Neutrophil (primary cell): ENCODE results near the gene LYZL1.
"Not testable (repeated sequence)": the region's sequence is repeated elsewhere in the genome, so short reads cannot be mapped to it uniquely, and the experiment has no call there.

Experiments used
- H3K27ac ChIP-seq: fragments of 200-600 bp; sonication (generic); 2 replicates; pipeline ENCODE4 v1.5.1; 2016; ENCODE audit warnings: mild to moderate bottlenecking, moderate library complexity
- H3K27me3 ChIP-seq: fragments of 200-600 bp; sonication (generic); 2 replicates; pipeline ENCODE4 v1.6.0; 2016; ENCODE audit warnings: mild to moderate bottlenecking
- H3K36me3 ChIP-seq: fragments of 200-600 bp; sonication (generic); 2 replicates; pipeline ENCODE4 v1.5.1; 2017
- H3K4me1 ChIP-seq, 2 experiments: fragments of 200-600 bp in 1 of 2; sonication (generic) in 1 of 2; 1 replicate in 1 of 2; 2 replicates in 1 of 2; pipeline versions ENCODE4 v1.5.1 to v1.6.1; 2013 to 2016; ENCODE audit warnings: low read depth in 1 of 2, low read length in 1 of 2, mild to moderate bottlenecking in 1 of 2, moderate library complexity in 1 of 2; ENCODE audit not compliant: control insufficient read depth in 1 of 2, insufficient read depth in 1 of 2
- H3K4me3 ChIP-seq, 2 experiments: fragments of 200-600 bp in 1 of 2; sonication (generic) in 1 of 2; 1 replicate in 1 of 2; 2 replicates in 1 of 2; pipeline ENCODE4 v1.5.1; 2013 to 2016; ENCODE audit warnings: low read depth in 1 of 2, low read length in 1 of 2, mild to moderate bottlenecking in 1 of 2, moderate library complexity in 1 of 2
- H3K9me3 ChIP-seq: fragments of 200-600 bp; sonication (generic); 2 replicates; pipeline ENCODE4 v1.5.1; 2016
- CTCF ChIP-seq: fragments of 200-600 bp; sonication (generic); IDR thresholded peaks from 2 replicates; pipeline ENCODE4 v1.5.1; 2016; ENCODE audit warnings: antibody characterized with exemption

Gene LYZL1

GRCh38 chr10:29317423-29318021, 28.7 kb downstream of the LYZL1 start:
- peaks cover 46% of the 10 kb centered on the region for H3K27me3 ChIP-seq
- no peaks in the 10 kb centered on the region for H3K9me3 ChIP-seq
- H3K27ac ChIP-seq, result no peak overlapping the region
- TF ChIP-seq CTCF, result no peak
- no peak overlapping the region for H3K4me3 ChIP-seq
- no peaks in the 10 kb centered on the region for H3K36me3 ChIP-seq
- no peaks in the 10 kb centered on the region for H3K4me1 ChIP-seq

GRCh38 chr10:29318141-29319071, 29.5 kb downstream of the LYZL1 start:
- not testable (repeated sequence) for H3K9me3 ChIP-seq, H3K36me3 ChIP-seq, H3K27ac ChIP-seq, H3K4me1 ChIP-seq, H3K4me3 ChIP-seq
- H3K27me3 ChIP-seq, result peaks cover 54% of the 10 kb centered on the region

- Histone ChIP-seq H3K9me3 (no peaks in the 10 kb centered on the region), H3K27ac (no peak overlapping the region), H3K4me3 (no peak overlapping the region), H3K27me3 (peaks cover 61% of the 10 kb centered on the region), H3K4me1 (no peaks in the 10 kb centered on the region), H3K36me3 (no peaks in the 10 kb centered on the region)
- no peak for TF ChIP-seq CTCF
Measured at GRCh38 chr10:29319205-29319781, 30.4 kb downstream of the LYZL1 start.

- H3K27ac ChIP-seq, H3K4me3 ChIP-seq, H3K36me3 ChIP-seq, H3K4me1 ChIP-seq, H3K9me3 ChIP-seq: not testable (repeated sequence)
- H3K27me3 ChIP-seq, result peaks cover 61% of the 10 kb centered on the region
Measured at GRCh38 chr10:29320680-29321121, 31.8 kb downstream of the LYZL1 start.

GRCh38 chr10:29321656-29322055, 32.8 kb downstream of the LYZL1 start:
- TF ChIP-seq CTCF, result no peak
- Histone ChIP-seq H3K27me3 (peaks cover 61% of the 10 kb centered on the region), H3K4me1 (no peaks in the 10 kb centered on the region)

GRCh38 chr10:29322918-29323317, 34.0 kb downstream of the LYZL1 start:
- no peaks in the 10 kb centered on the region for H3K4me1 ChIP-seq
- H3K36me3 ChIP-seq, result no peaks in the 10 kb centered on the region
- no peak for TF ChIP-seq CTCF

More at GRCh38 chr10:29321656-29322055, 32.8 kb downstream of the LYZL1 start:
- H3K27ac ChIP-seq, result no peak overlapping the region
- H3K4me3 ChIP-seq, result no peak overlapping the region
- H3K9me3 ChIP-seq, result no peaks in the 10 kb centered on the region
- no peaks in the 10 kb centered on the region for H3K36me3 ChIP-seq

More at GRCh38 chr10:29322918-29323317, 34.0 kb downstream of the LYZL1 start:
- Histone ChIP-seq H3K4me3 (no peak overlapping the region), H3K9me3 (no peaks in the 10 kb centered on the region), H3K27me3 (peaks cover 53% of the 10 kb centered on the region), H3K27ac (no peak overlapping the region)
